Hematopoietic multipotent progenitor cell treated with erythropoietin and hydrocortisone succinate and interleukin-3 and kit ligand, for 4 days (in vitro differentiated cells): ENCODE data around the gene DTNB.

Experiments
- DNase-seq: peaks from one replicate; pipeline ENCODE4 v3.0.0-alpha.2; 2015

The DTNB gene

GRCh38 chr2:25380023-25380422 lies 293.4 kb downstream of the DTNB start:
- DNase-seq = no peak

- DNase-seq = no peak
Observed at GRCh38 chr2:25379535-25379934, 293.8 kb downstream of the DTNB start.

GRCh38 chr2:25378731-25379490 lies 294.5 kb downstream of the DTNB start:
- DNase-seq = no peak

- DNase-seq = no peak
Observed at GRCh38 chr2:25377822-25378421, 295.5 kb downstream of the DTNB start.

GRCh38 chr2:25376750-25377621 lies 296.4 kb downstream of the DTNB start:
- DNase-seq = peak; percentile 97

- DNase-seq = no peak
Observed at GRCh38 chr2:25375989-25376545, 297.3 kb downstream of the DTNB start.

- DNase-seq = no peak
Observed at GRCh38 chr2:25375371-25375988, 297.9 kb downstream of the DTNB start.

GRCh38 chr2:25374827-25375226 lies 298.6 kb downstream of the DTNB start:
- no peak for DNase-seq

GRCh38 chr2:25374411-25374810 lies 299.0 kb downstream of the DTNB start:
- no peak for DNase-seq

- DNase-seq = no peak
Observed at GRCh38 chr2:25373269-25373981, 300.0 kb downstream of the DTNB start.

GRCh38 chr2:25372405-25373268 lies 300.7 kb downstream of the DTNB start:
- no peak for DNase-seq

GRCh38 chr2:25371253-25372241 lies 301.8 kb downstream of the DTNB start:
- DNase-seq = no peak

GRCh38 chr2:25369876-25370275 lies 303.5 kb downstream of the DTNB start:
- DNase-seq = no peak

- no peak for DNase-seq
Observed at GRCh38 chr2:25369439-25369838, 303.9 kb downstream of the DTNB start.

GRCh38 chr2:25368660-25369059 lies 304.7 kb downstream of the DTNB start:
- DNase-seq = no peak

- no peak for DNase-seq
Observed at GRCh38 chr2:25367296-25367695, 306.1 kb downstream of the DTNB start.

GRCh38 chr2:25366629-25367028 lies 306.7 kb downstream of the DTNB start:
- no peak for DNase-seq

- no peak for DNase-seq
Observed at GRCh38 chr2:25365241-25365640, 308.1 kb downstream of the DTNB start.

GRCh38 chr2:25363733-25364132 lies 309.6 kb downstream of the DTNB start:
- no peak for DNase-seq
